Suprapubic skin (tissue), 4 donors: Measurements from ENCODE around the gene PLEKHG4B.

Experiments used
- EP300 ChIP-seq: sonication (generic); formaldehyde crosslinking; IDR thresholded peaks from one replicate; pipeline ENCODE4 v1.6.1; 2017; ENCODE audit warnings: antibody characterized with exemption
- POLR2AphosphoS5 ChIP-seq, 3 donors: sonication (generic); formaldehyde crosslinking; IDR thresholded peaks; one replicate each; pipeline ENCODE4 v1.6.1; 2017; ENCODE audit warnings: antibody characterized with exemption in 3 of 3
- TF ChIP-seq, protein P1 (sequence below), 2 donors: fragments of 200-600 bp in 1 of 2; fragments of 450-650 bp in 1 of 2; sonication (generic) in 1 of 2; IDR thresholded peaks; one replicate each; pipeline ENCODE4 v1.5.1; 2016 to 2019; ENCODE audit warnings: antibody characterized with exemption in 2 of 2, mild to moderate bottlenecking in 1 of 2, moderate library complexity in 1 of 2

DNA sequence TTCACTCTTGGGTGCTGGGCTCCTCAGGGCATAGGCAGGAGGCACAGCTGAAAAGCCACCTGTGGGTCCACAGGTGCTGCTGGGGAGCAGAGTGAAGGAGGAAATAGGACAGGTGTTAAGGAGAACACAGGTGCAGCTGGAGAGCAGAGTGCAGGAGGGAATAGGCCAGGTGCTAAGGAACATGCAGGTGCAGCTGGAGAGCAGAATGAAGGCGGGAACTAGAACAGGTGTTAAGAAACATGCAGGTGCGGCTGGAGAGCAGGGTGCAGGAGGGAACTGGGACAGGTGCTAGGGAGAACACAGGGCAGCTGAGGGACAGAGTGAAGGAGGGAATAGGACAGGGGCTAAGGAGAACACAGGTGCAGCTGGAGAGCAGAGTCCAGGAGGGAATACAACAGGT lies 43.8 kb upstream of the PLEKHG4B start:
- TF ChIP-seq, protein P1, sequence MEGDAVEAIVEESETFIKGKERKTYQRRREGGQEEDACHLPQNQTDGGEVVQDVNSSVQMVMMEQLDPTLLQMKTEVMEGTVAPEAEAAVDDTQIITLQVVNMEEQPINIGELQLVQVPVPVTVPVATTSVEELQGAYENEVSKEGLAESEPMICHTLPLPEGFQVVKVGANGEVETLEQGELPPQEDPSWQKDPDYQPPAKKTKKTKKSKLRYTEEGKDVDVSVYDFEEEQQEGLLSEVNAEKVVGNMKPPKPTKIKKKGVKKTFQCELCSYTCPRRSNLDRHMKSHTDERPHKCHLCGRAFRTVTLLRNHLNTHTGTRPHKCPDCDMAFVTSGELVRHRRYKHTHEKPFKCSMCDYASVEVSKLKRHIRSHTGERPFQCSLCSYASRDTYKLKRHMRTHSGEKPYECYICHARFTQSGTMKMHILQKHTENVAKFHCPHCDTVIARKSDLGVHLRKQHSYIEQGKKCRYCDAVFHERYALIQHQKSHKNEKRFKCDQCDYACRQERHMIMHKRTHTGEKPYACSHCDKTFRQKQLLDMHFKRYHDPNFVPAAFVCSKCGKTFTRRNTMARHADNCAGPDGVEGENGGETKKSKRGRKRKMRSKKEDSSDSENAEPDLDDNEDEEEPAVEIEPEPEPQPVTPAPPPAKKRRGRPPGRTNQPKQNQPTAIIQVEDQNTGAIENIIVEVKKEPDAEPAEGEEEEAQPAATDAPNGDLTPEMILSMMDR (IDR thresholded peaks at IDR 0.05), result no peak
- TF ChIP-seq POLR2AphosphoS5 (IDR thresholded peaks at IDR 0.05) (no peak), EP300 (no peak)
